Pons (tissue), 1 donor: ENCODE data around the gene WRAP53.

ENCODE experiments used
- DNase-seq: peaks from one replicate; pipeline ENCODE4 v3.0.0-alpha.2; 2016; ENCODE audit warnings: low spot score

Gene WRAP53

DNA sequence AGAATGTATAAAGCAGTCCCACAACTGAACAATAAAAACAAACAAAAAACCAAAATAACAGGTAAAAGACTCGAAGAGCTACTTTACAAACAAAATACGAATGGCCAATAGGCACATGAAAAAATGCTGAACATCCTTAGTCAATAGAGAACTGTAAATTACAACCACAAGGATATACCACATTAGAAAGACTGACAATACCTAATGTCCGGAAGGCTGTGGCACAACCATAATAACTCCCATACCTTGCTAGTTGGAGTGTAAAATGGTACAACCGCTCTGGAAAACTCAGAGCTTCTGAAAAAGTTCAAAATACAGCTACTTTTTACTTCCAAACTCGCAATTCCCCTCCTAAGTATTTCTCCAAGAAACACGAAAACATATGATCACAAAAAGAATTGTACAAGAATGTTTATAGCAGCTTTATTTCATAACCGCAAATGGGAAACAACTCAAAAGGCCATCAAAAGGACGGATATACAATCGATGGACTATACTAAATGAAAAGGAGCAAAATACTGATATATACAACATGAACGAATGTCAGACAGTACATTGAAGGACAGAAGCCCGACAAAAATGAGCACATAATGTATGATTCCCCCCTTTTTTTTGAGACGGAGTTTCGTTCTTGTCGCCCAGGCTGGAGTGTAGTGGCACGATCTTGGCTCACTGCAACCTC is 3.3 kb upstream of the WRAP53 start:
- no peak for DNase-seq

DNA sequence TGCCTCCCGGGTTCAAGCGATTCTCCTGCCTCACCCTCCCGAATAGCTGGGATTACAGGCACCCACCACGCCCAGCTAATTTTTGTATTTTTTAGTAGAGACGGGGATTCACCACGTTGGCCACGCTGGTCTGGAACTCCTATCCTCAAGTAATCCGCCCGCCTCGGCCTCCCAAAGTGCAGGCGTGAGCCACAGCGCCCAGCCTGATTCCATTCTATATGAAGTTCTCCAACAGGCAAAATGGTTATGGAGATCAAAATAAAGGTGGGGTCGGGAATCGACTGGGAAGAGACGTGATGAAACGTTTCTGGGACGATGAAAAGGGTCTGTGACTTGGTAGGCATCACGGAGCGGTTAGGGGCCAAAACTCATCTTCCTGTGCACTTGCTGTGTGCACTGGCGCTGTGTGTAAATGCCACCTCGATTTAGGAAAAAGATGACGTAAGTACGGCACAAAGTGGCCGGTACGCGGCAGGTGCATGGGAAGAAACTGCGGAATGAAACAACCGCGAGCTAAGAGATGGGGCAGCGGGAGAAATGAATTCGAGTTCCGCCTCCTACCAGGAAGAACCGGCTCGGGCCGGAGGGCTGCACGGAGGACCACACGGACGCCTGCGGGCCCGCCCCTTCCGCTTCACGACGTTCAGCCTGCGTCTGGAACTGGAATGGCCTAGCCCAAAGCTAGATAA is 2.6 kb upstream of the WRAP53 start:
- peak; percentile 95 for DNase-seq

DNA sequence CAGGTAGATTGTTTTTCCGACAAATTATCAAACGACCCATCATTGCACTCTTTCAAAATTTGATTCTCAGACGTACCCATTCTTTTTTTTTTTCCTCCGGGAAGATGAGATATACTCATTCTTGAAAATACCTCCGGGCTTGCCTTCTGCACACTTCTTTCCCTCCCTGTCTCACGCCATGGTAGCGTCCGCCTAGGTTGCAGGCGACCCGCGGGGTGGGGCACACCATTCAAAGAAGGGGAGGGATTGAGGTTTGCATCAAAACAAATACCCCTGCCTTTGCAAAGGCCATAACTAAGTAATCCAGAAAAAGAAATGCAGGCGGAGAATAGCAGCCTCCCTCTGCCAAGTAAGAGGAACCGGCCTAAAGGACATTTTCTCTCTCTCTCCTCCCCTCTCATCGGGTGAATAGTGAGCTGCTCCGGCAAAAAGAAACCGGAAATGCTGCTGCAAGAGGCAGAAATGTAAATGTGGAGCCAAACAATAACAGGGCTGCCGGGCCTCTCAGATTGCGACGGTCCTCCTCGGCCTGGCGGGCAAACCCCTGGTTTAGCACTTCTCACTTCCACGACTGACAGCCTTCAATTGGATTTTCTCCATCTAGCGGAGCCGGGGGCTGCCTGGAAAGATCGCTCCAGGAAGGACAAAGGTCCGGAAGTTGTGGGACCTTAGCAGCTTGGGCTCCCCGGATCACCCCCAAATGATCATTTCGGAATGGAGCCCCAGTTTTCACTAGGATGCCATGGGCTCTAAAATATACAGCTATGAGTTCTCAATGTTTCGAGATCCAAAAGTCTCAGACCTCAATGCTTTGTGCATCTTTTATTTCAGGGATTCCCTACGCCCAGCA is 1.8 kb upstream of the WRAP53 start:
- peak; percentile 91 for DNase-seq

DNA sequence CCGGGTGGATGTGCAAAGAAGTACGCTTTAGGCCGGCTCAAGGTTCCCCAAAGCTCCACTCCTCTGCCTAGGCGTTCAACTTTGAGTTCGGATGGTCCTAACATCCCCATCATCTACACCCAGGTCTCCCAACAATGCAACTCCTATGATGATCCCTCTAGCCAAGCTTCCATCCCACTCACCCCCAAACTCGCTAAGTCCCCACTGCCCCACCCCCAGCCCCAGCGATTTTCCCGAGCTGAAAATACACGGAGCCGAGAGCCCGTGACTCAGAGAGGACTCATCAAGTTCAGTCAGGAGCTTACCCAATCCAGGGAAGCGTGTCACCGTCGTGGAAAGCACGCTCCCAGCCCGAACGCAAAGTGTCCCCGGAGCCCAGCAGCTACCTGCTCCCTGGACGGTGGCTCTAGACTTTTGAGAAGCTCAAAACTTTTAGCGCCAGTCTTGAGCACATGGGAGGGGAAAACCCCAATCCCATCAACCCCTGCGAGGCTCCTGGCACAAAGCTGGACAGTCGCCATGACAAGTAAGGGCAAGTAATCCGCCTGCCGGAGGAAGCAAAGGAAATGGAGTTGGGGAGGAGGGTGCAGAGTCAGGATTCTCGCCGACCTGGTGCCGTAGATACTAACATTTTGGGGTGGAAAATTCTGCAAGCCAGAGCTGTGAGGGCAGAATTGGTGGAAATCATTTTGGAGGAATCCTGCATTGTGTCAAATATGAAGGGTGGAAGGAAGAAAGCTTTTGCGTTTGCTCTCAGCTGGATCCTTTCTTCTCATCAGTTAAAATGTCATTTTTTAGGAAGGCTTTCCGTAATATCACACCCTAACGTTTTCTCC is 987 bp upstream of the WRAP53 start, which contains the start of gene TP53:
TP53 (minus strand) TSS at position 419 of the 836 bp plus-strand sequence. CDS start 10,896 bp downstream, outside the sequence.
- DNase-seq: peak; percentile 96

DNA sequence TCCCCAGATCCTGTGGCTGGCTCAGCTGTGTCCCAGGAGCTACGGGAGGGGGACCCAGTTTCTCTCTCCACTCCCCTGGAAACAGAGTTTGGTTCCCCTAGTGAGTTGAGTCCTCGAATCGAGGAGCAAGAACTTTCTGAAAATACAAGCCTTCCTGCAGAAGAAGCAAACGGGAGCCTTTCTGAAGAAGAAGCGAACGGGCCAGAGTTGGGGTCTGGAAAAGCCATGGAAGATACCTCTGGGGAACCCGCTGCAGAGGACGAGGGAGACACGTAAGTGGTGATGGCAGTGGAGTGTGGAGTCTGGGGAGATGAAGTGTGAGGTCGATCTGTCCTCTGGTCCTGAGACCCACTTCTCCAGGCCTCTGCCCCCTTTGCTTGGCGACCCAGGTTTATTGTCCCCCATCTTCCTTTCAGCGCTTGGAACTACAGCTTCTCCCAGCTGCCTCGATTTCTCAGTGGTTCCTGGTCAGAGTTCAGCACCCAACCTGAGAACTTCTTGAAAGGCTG is 585 bp downstream of the WRAP53 start:
- no peak for DNase-seq

DNA sequence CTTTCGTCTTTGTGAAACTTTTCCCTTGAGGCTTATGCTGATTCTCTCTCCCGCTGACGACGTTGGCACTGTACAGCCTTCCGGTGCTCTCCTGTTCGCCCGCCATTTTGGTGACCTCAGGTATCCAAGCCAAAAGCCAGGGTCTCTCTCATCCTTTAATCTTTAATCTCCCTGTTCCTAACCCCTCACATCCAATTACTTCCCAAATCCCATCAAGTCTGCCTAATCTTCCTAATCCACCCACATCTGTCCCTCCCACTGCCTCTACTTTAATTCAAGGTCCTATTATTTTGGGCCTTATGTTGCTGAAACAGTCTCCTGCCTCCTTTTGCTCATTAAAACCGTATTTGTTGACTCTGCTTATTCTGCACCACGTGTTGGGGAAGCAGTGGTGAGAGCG is 7.3 kb downstream of the WRAP53 start:
- DNase-seq: no peak

DNA sequence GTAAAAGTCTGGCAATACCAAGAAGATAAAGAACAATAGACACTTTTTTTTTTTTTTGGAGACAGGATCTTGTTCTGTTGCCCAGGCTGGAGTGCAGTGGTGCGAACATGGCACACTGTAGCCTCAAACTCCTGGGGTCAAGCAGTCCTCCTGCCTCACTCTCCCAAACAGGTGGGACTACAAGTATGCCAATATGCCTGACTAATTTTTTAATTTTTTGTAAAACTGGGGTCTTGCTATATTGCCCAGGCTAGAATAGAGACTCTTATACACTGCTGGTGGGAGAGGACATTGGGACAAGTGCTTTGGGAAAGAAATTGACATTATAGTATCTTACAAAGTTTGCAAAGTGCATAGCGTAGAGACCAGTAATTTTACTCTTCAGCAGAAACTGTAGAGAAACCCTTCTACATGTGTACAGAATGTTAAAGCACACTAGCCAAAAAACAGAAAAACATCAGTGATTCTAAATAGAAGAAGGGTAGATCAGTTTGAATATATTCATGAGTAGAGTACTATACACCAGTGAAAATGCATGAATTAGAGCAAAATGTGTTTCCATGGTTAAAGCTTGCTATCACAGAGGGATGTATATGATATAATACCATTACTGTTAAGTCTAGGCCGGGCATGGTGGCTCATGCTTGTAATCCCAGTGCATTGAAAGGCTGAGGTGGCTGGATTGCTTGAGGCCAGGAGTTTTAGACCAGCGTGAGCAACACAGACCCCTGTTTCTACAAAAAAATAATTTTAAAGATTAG is 9.7 kb downstream of the WRAP53 start:
- DNase-seq: no peak

DNA sequence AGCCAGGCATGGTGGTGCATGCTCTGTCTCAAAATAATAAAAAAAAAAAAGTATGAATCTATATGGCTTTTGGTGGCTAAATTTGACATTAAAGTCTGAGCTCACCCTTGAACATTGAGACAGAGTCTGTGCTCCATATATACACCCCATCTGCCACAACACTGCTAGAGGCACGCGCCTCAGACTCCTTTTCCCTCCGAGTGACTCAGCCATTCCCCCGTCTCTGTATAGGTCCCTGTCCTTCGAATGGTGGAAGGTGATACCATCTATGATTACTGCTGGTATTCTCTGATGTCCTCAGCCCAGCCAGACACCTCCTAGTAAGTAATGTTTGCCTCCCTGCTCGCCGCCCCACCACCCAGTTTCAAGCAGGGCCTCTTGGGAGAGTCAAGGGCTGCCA is 12.2 kb downstream of the WRAP53 start:
- no peak for DNase-seq

DNA sequence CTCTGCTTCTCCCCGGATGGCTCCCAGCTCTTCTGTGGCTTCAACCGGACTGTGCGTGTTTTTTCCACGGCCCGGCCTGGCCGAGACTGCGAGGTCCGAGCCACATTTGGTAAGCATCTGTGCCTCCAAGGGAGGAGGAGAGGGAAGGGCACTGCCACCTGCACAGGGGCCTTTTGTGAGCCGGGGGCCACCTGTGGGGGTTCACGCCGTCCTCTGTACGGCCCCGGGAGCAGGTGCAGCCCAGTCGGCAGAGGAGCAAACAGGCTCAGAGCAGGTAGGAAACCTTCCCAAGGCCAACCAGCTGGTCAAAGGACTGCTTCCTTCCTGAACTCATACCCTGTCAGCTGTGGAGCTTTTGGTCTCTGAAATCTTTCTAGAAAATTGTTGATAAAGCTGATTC is 13.4 kb downstream of the WRAP53 start:
- DNase-seq: no peak

DNA sequence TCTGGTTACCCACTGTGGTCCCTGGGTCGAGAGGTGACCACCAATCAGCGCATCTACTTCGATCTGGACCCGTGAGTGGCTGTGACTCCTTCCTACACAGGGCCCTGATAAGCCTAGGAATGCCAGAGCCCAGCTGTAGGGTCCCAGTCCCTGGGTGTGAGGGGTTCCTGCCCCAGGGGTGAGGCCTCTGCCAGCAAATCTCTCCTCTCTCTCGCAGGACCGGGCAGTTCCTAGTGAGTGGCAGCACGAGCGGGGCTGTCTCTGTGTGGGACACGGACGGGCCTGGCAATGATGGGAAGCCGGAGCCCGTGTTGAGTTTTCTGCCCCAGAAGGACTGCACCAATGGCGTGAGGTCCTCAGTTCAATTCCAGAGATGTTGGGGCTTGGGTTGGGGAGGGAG is 14.5 kb downstream of the WRAP53 start:
- no peak for DNase-seq

DNA sequence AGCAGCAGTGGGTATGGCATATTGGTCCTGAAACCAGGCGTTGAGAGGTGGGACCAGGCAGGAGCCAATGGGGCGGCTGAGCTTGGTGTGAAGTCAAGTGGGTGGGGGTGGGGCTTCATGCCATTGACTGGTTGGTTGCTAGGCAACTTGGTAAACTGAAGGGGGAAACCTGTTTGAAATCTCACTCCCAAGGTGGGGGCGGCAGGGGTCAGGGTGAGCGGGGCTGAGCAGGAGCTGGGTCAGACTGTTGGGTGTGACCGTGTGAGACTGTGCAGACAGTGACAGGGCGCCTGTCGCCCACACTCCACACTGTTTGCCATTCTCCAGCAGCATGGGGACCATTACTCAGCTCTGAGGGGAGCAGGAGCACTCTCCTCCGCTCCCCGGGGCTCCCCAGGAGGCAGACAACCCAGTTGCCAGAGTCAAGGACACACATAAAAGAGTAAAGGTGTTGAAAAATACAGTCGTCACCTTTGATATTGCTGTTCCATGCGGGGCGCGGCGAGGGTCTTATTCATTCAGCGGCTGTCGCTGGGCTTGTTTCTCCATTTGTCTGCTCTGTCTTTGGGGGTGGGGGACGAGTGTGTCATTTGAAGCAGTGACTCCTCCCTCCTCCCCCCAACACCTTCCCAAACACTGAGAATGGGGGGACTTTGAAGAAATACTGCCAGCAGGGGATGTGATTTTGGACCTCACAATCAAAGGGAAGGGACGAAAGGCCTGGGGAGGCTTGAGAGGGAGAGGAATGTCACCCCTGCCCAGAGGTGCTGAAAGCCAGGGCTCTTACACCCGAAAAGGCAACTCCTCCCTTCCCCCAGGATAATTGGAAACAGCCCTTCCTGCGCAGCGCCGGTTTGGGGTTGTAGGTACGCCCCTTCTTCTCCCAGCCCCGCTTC is 15.6 kb downstream of the WRAP53 start:
- no peak for DNase-seq

DNA sequence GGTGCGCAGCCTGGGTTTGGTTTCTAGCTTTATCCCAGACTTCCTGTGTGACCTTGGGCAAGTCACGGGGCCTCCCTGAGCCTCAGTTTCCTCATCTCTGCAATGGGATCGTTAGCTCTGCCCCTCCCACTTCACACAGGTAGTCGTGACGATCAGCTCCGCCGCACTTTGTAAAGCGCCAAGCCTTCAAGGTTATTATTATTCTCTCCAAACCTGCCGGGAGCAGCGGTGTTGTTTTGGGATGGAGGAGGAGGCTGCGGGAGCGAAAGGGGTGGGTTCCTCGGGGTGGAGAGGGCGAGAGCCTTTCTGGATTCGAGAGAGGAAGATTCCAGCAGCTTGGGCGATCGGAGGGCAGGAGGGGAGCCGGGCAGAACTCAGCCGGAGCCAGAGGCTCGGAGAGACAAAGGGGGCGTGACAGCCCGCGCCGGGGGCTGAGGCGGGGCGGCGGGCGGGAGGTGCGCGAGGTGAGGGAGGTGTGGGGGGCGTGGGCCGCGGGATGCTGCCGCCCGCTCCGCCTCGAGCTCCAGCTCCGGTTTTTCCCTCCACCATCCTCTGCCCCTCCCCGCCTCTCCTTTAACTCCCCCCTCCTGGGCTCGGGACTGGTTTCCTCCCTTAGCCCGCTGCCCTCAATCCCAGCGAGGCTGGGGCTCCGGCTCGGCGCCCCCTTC is 16.5 kb downstream of the WRAP53 start, which contains the start of gene EFNB3:
EFNB3 (plus strand) TSS at position 602 of the 668 bp plus-strand sequence. CDS start 397 bp downstream, outside the sequence.
- no peak for DNase-seq

DNA sequence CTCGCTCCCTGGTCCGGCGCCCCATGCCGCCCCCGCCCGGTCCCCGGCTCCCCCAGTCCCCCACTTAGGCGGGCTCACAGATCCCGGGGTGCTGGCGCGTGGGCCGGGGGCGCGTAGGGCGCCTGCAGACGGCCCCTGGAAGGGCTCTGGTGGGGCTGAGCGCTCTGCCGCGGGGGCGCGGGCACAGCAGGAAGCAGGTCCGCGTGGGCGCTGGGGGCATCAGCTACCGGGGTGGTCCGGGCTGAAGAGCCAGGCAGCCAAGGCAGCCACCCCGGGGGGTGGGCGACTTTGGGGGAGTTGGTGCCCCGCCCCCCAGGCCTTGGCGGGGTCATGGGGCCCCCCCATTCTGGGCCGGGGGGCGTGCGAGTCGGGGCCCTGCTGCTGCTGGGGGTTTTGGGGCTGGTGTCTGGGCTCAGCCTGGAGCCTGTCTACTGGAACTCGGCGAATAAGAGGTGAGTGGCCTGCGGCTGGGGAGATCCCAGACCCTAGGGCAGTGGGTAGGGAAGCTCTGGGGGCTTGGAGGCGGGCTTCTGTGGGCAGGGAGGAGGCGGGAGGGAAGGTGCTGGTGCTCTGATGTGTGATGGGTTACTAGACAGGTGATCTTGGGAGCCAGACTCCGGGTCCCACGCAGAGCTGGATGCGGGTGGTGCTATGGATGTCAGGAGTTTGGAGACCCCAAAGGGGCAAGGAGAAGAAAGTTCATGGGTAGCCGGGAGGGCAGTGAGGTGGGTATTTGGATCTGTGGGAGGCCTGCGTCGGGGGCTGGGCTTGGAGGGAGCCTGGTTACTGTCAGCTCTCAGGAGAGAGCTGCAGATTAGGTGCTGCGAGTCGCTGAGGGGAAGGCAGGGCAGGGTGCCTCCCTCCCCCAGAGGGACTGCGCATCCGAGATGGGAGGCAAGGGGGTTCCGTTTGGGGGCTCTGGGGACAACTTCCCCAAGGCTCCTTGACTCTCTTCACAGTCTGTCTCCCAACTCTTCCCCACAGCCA is 17.3 kb downstream of the WRAP53 start:
- no peak for DNase-seq

DNA sequence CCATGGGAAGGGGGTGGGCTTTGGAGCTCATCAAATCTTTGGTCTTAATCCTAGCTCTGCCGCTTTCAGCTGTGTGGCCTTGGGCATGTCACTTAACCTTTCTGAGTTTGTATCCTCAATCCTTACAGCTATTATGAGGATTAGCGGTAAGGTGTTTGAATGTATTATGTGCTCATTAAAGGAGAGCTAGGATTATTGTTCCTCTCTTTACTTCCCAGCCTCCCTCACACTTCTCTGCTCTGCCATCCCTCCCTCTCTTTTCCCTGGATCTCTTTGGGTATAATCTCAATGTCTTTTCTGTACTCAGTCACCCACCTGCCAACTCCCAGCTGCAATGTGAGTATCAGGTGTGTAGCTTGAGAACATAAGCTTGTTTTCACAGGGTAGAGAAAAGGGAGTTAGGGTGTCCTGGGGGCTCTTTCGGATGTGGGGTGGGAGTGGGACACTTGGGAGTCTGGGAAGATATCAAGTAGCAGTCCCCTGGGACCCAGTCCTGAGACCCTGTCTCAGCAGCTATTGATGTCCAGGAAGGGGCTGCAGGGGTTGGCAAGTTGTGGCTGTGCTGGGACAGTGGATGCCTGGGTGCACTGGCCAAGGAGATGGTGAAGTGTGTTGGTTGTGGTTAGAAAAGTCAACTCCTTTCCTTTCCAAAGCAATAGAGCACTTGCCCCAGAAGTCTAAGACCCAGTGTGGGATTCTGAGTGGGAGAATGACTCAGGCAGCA is 18.5 kb downstream of the WRAP53 start:
- no peak for DNase-seq

DNA sequence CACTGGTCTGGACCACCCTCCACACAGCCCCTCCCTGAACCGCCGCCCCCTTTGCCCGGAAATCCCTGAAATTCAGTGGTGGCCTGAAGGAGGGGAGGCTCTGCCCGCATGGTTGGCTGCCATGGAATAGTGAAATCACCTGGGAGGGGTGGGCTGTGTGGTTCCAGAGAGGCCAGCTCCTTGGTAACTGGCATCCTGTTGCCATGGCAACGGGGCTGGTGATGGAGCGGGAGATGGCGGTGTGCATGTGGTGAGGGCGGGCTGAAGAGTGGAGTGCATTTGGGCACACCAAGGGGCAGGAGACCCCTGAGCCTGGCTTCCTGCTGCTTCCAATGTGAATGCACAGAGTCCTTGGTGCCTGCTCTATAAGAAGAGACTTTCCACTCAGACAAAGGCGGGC is 19.2 kb downstream of the WRAP53 start:
- DNase-seq: no peak

DNA sequence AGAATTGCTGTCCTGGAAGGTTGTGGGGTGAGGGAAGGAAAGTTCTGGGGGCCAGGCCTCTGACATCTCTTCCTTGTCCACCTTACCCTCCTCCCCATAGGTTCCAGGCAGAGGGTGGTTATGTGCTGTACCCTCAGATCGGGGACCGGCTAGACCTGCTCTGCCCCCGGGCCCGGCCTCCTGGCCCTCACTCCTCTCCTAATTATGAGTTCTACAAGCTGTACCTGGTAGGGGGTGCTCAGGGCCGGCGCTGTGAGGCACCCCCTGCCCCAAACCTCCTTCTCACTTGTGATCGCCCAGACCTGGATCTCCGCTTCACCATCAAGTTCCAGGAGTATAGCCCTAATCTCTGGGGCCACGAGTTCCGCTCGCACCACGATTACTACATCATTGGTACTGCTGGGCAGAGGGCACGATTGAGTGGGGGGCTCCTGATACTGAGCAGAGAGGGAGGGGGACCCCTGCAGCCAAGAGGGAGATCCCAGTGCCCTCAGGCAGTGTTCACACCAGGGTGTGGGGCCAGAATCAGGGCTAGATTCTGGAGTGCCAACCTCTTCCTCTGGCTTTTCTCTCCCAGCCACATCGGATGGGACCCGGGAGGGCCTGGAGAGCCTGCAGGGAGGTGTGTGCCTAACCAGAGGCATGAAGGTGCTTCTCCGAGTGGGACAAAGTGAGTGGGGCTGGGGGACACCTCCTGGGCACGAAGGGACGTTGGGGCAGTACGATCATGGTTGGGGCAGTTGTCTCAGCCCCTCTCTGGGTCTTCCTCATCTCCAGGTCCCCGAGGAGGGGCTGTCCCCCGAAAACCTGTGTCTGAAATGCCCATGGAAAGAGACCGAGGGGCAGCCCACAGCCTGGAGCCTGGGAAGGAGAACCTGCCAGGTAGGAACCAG is 19.8 kb downstream of the WRAP53 start:
- no peak for DNase-seq
